K562 (cell line): Measurements from ENCODE around the gene GRAMD1B. TPM values are rescaled to one million over a fixed set of nuclear protein-coding genes. Genes with fewer than 3 reads are reported as not detected.

Experiments
- ATAC-seq: fragments of 200-7000 bp; cut with Tn5 transposase; 3 replicates; pipeline ENCODE4 v1.9.1; 2020; ENCODE audit warnings: moderate library complexity
- BruUV-seq: library from RNA; stranded (reverse); fragments of 400-500 nt; replicated peaks from 2 replicates; lab custom pipeline; 2021; lab: Mats Ljungman, UMichigan
- CTCF ChIA-PET: fragments of 300-600 bp; formaldehyde crosslinking; extraction: SDS; loops from one replicate; lab custom pipeline; 2021; ENCODE audit warnings: low intra/inter-chr PET ratio; lab: Yijun Ruan, JAX
- POLR2A ChIA-PET: fragments of 300-600, 350-650 bp; sonication (Branson Sonifier 250); formaldehyde crosslinking; extraction: SDS; loops from one replicate; lab custom pipeline; 2021; ENCODE audit warnings: antibody characterized with exemption, inconsistent platforms; lab: Yijun Ruan, JAX
- DNase-seq, 4 experiments: peaks; one replicate each; pipeline versions ENCODE4 v3.0.0 to v3.0.0-alpha.2; 2011 to 2018; ENCODE audit warnings: low spot score in 3 of 4, mixed read lengths in 3 of 4; ENCODE audit errors: extremely low read depth in 1 of 4
- FAIRE-seq: peaks from 2 replicates; lab custom pipeline; 2011; peaks lifted over from hg19 to GRCh38; lab: Jason Lieb, UNC
- H2AFZ ChIP-seq: 2 replicates; pipeline ENCODE4 v1.6.0; 2011; ENCODE audit warnings: low read depth, low read length, control low read depth, inconsistent platforms
- H3K27ac ChIP-seq: fragments of 200-600 bp; 3 replicates; pipeline ENCODE4 v1.8.0; 2011; ENCODE audit warnings: low read depth, mild to moderate bottlenecking, control low read depth, inconsistent platforms, low read length, moderate library complexity, mixed read lengths; ENCODE audit errors: extremely low read depth
- H3K27me3 ChIP-seq, 2 experiments: fragments of 300-600 bp in 1 of 2; 2 replicates in 1 of 2; 3 replicates in 1 of 2; pipeline versions ENCODE4 v1.6.0 to v1.8.0; 2011; ENCODE audit warnings: inconsistent platforms in 2 of 2, low read length in 2 of 2, mild to moderate bottlenecking in 1 of 2, mixed read lengths in 1 of 2, moderate library complexity in 1 of 2; ENCODE audit not compliant: control insufficient read depth in 2 of 2, insufficient read depth in 2 of 2
- H3K36me3 ChIP-seq: fragments of 300-600 bp; 3 replicates; pipeline ENCODE4 v1.8.0; 2011; ENCODE audit warnings: mild to moderate bottlenecking, low read length, inconsistent platforms; ENCODE audit not compliant: control insufficient read depth, insufficient read depth
- H3K4me1 ChIP-seq, 2 experiments: fragments of 200-600 bp in 1 of 2; replicated peaks in 1 of 2; 2 replicates in 1 of 2; 3 replicates in 1 of 2; pipeline versions ENCODE4 v1.5.1 to v1.8.0; 2011; ENCODE audit warnings: inconsistent platforms in 2 of 2, low read length in 2 of 2, mild to moderate bottlenecking in 1 of 2, mixed read lengths in 1 of 2, moderate library complexity in 1 of 2; ENCODE audit not compliant: control insufficient read depth in 2 of 2, insufficient read depth in 2 of 2
- H3K4me2 ChIP-seq: 2 replicates; pipeline ENCODE4 v1.6.1; 2011; ENCODE audit warnings: low read length, control low read depth, inconsistent platforms, mixed read lengths; ENCODE audit not compliant: insufficient read depth
- H3K4me3 ChIP-seq: fragments of 200-600 bp; sonication (generic), shearing (Covaris generic); 2 replicates; pipeline ENCODE4 v1.5.1; 2016; ENCODE audit warnings: control low read depth, inconsistent platforms
- H3K79me2 ChIP-seq: fragments of 200-600 bp; 3 replicates; pipeline ENCODE4 v1.8.0; 2011; ENCODE audit warnings: low read length, inconsistent platforms; ENCODE audit not compliant: control insufficient read depth, insufficient read depth
- H3K9ac ChIP-seq, 2 experiments: 2 replicates each; pipeline versions ENCODE4 v1.6.0 to v1.6.1; 2011; ENCODE audit warnings: low read depth in 2 of 2, low read length in 2 of 2, control low read depth in 1 of 2, inconsistent platforms in 1 of 2, mild to moderate bottlenecking in 1 of 2, mixed read lengths in 1 of 2; ENCODE audit not compliant: insufficient read depth in 1 of 2
- H3K9me1 ChIP-seq: one replicate; pipeline ENCODE4 v1.6.0; 2011; ENCODE audit warnings: inconsistent platforms, mild to moderate bottlenecking, low read length, moderate library complexity; ENCODE audit not compliant: control insufficient read depth, insufficient read depth
- H3K9me3 ChIP-seq: replicated peaks from 2 replicates; pipeline ENCODE4 v1.5.1; 2011; ENCODE audit warnings: low read depth, low read length, inconsistent platforms; ENCODE audit not compliant: control insufficient read depth, insufficient read depth
- H4K20me1 ChIP-seq: replicated peaks from 2 replicates; pipeline ENCODE4 v1.6.1; 2011; ENCODE audit warnings: low read length, inconsistent platforms, mixed read lengths; ENCODE audit not compliant: control insufficient read depth, insufficient read depth
- CTBP1 ChIP-seq: fragments of 450-650 bp; IDR thresholded peaks from 2 replicates; pipeline ENCODE4 v1.6.1; 2016; ENCODE audit warnings: borderline replicate concordance
- KDM4B ChIP-seq, 2 experiments: fragments of 450-650 bp in 1 of 2; sonication (generic) in 1 of 2; IDR thresholded peaks; 2 replicates each; pipeline ENCODE4 v1.6.1; 2016 to 2017; ENCODE audit warnings: borderline replicate concordance in 2 of 2, antibody characterized with exemption in 1 of 2, low read depth in 1 of 2, mild to moderate bottlenecking in 1 of 2
- MCM5 ChIP-seq: fragments of 450-650 bp; IDR thresholded peaks from 2 replicates; pipeline ENCODE4 v1.6.1; 2016; ENCODE audit warnings: low read depth
- NONO ChIP-seq, 2 experiments: fragments of 200-400 bp in 1 of 2; fragments of 450-650 bp in 1 of 2; formaldehyde crosslinking in 1 of 2; IDR thresholded peaks; 2 replicates each; pipeline ENCODE4 v1.6.1; 2017; ENCODE audit warnings: low read depth in 2 of 2, mild to moderate bottlenecking in 2 of 2, moderate library complexity in 2 of 2, low read length in 1 of 2
- NR1H2 ChIP-seq: sonication (generic); formaldehyde crosslinking; IDR thresholded peaks from 2 replicates; pipeline ENCODE4 v1.4.0; 2020; ENCODE audit warnings: mild to moderate bottlenecking, missing genetic modification reagents
- RFX1 ChIP-seq: fragments of 450-650 bp; IDR thresholded peaks from 2 replicates; pipeline ENCODE4 v1.6.1; 2016; ENCODE audit warnings: mild to moderate bottlenecking, moderate library complexity
- WGBS: fragments of 100-300 bp; shearing (Covaris generic); methylation state at CpG from one replicate; pipeline ENCODE4 v1.1.6; 2016; ENCODE audit warnings: low coverage, mixed read lengths; ENCODE audit not compliant: insufficient coverage; ENCODE audit errors: missing lambda C conversion rate; 5-methylcytosine and 5-hydroxymethylcytosine counted together
- in situ Hi-C: fragments of 300-500 bp; cut with MboI; formaldehyde crosslinking; loops from 4 replicates; pipeline ENCODE4 v1.15.0; 2018; ENCODE audit warnings: inconsistent platforms, mixed read lengths
- intact Hi-C: fragments of 100-400 bp; cut with micrococcal nuclease; formaldehyde crosslinking; loops from 2 replicates; pipeline ENCODE4 v1.14.2; 2022
- polyA plus RNA-seq, 8 experiments: library from polyadenylated mRNA; depleted of rRNA in 4 of 8; stranded (reverse) in 5 of 8; unstranded in 3 of 8; fragments of >200 nt; fragmentation: Nextera tagmentation in 2 of 8; fragmentation: Illumina TruSeq in 1 of 8; extraction: Ambion mirVana in 2 of 8; extraction: Trizol in 1 of 8; gene quantifications; 2 replicates each; pipeline versions ENCODE4 v1.2.1 to v1.2.3, GENCODE V29; 2011 to 2014; ENCODE audit warnings: inconsistent platforms in 1 of 8, missing spikeins in 1 of 8
- total RNA-seq, 7 experiments: library from RNA; depleted of rRNA in 6 of 7; stranded (reverse); fragments of >200 nt in 6 of 7; fragmentation: Illumina TruSeq in 2 of 7; extraction: Trizol in 2 of 7; gene quantifications; 2 replicates each; pipeline versions ENCODE4 v1.2.1 to v1.2.3, GENCODE V29; 2011 to 2021; ENCODE audit warnings: low replicate concordance in 1 of 7
- TF ChIP-seq, protein P1 (sequence below): fragments of 450-650 bp; formaldehyde crosslinking; IDR thresholded peaks from 2 replicates; pipeline ENCODE4 v1.4.0; 2022; ENCODE audit warnings: missing genetic modification characterization
- TF ChIP-seq, protein P2 (sequence below): fragments of 450-650 bp; IDR thresholded peaks from 2 replicates; pipeline ENCODE4 v1.6.1; 2016; ENCODE audit warnings: mild to moderate bottlenecking, moderate library complexity

Gene GRAMD1B
- total and polyA plus RNA-seq, 9 of the 15 experiments (the other 6 are each of a cell fraction or from before 2014, with no cell fraction given): 0.31 TPM; not detected in 8

DNA sequence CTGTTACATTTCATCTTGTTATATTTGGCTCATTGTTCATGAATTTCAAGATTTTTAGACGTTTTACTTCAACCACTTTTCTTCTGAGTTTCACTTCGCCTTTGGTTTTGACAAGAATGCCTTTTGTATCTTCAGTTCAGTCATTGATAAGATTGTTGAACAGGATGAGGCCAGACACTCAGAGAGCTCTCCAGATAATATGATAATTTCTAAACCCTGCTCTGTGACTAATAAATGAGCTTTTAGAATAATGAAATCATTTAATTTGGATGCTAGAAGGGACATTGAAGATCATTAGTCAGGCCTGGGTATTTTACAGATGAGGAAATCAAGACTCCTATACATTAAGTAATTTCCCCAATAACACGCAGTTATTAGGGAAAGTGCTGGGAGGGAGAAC, 37.2 kb upstream of the GRAMD1B start:
- ATAC-seq: no peak
- H3K9ac ChIP-seq: no peak overlapping the region
- H2AFZ ChIP-seq: no peak overlapping the region
- H4K20me1 ChIP-seq: no peaks in the 10 kb centered on the region
- in situ Hi-C loops: no loop called here
- no peak for DNase-seq
- H3K9me1 ChIP-seq: no peaks in the 10 kb centered on the region
- H3K4me3 ChIP-seq: no peak overlapping the region
- H3K36me3 ChIP-seq: no peaks in the 10 kb centered on the region
- BruUV-seq: no TSS peak
- no peaks in the 10 kb centered on the region; a peak in 1 of 5 replicates for H3K27me3 ChIP-seq
- intact Hi-C loops: no loop called here
- H3K4me2 ChIP-seq: no peak overlapping the region
- FAIRE-seq: no peak
- 2% methylated on average over 3 of the region's 3 CpGs for WGBS
- CTCF ChIA-PET: no interaction called here
- no peaks in the 10 kb centered on the region for H3K79me2 ChIP-seq
- POLR2A ChIA-PET: interaction anchor here (0.7 kb wide), 1 partner anchor 13 kb away, joined by 3 read pairs; no protein-coding TSS in a partner anchor
- H3K9me3 ChIP-seq: no peaks in the 10 kb centered on the region
- H3K27ac ChIP-seq: no peak overlapping the region
- H3K4me1 ChIP-seq: no peaks in the 10 kb centered on the region
- no peak for TF ChIP-seq RFX1
- TF ChIP-seq NR1H2: no peak
- TF ChIP-seq NONO (IDR thresholded peaks at IDR 0.05; ENCODE audit: low read depth in 2 of 2, low read length in 1 of 2): no peak
- TF ChIP-seq, protein P1, sequence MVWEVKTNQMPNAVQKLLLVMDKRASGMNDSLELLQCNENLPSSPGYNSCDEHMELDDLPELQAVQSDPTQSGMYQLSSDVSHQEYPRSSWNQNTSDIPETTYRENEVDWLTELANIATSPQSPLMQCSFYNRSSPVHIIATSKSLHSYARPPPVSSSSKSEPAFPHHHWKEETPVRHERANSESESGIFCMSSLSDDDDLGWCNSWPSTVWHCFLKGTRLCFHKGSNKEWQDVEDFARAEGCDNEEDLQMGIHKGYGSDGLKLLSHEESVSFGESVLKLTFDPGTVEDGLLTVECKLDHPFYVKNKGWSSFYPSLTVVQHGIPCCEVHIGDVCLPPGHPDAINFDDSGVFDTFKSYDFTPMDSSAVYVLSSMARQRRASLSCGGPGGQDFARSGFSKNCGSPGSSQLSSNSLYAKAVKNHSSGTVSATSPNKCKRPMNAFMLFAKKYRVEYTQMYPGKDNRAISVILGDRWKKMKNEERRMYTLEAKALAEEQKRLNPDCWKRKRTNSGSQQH: no peak
- no peak for TF ChIP-seq MCM5
- no peak for TF ChIP-seq CTBP1
- TF ChIP-seq KDM4B (IDR thresholded peaks at IDR 0.05; ENCODE audit: borderline replicate concordance in 2 of 2, low read depth in 1 of 2): no peak
- TF ChIP-seq, protein P2, sequence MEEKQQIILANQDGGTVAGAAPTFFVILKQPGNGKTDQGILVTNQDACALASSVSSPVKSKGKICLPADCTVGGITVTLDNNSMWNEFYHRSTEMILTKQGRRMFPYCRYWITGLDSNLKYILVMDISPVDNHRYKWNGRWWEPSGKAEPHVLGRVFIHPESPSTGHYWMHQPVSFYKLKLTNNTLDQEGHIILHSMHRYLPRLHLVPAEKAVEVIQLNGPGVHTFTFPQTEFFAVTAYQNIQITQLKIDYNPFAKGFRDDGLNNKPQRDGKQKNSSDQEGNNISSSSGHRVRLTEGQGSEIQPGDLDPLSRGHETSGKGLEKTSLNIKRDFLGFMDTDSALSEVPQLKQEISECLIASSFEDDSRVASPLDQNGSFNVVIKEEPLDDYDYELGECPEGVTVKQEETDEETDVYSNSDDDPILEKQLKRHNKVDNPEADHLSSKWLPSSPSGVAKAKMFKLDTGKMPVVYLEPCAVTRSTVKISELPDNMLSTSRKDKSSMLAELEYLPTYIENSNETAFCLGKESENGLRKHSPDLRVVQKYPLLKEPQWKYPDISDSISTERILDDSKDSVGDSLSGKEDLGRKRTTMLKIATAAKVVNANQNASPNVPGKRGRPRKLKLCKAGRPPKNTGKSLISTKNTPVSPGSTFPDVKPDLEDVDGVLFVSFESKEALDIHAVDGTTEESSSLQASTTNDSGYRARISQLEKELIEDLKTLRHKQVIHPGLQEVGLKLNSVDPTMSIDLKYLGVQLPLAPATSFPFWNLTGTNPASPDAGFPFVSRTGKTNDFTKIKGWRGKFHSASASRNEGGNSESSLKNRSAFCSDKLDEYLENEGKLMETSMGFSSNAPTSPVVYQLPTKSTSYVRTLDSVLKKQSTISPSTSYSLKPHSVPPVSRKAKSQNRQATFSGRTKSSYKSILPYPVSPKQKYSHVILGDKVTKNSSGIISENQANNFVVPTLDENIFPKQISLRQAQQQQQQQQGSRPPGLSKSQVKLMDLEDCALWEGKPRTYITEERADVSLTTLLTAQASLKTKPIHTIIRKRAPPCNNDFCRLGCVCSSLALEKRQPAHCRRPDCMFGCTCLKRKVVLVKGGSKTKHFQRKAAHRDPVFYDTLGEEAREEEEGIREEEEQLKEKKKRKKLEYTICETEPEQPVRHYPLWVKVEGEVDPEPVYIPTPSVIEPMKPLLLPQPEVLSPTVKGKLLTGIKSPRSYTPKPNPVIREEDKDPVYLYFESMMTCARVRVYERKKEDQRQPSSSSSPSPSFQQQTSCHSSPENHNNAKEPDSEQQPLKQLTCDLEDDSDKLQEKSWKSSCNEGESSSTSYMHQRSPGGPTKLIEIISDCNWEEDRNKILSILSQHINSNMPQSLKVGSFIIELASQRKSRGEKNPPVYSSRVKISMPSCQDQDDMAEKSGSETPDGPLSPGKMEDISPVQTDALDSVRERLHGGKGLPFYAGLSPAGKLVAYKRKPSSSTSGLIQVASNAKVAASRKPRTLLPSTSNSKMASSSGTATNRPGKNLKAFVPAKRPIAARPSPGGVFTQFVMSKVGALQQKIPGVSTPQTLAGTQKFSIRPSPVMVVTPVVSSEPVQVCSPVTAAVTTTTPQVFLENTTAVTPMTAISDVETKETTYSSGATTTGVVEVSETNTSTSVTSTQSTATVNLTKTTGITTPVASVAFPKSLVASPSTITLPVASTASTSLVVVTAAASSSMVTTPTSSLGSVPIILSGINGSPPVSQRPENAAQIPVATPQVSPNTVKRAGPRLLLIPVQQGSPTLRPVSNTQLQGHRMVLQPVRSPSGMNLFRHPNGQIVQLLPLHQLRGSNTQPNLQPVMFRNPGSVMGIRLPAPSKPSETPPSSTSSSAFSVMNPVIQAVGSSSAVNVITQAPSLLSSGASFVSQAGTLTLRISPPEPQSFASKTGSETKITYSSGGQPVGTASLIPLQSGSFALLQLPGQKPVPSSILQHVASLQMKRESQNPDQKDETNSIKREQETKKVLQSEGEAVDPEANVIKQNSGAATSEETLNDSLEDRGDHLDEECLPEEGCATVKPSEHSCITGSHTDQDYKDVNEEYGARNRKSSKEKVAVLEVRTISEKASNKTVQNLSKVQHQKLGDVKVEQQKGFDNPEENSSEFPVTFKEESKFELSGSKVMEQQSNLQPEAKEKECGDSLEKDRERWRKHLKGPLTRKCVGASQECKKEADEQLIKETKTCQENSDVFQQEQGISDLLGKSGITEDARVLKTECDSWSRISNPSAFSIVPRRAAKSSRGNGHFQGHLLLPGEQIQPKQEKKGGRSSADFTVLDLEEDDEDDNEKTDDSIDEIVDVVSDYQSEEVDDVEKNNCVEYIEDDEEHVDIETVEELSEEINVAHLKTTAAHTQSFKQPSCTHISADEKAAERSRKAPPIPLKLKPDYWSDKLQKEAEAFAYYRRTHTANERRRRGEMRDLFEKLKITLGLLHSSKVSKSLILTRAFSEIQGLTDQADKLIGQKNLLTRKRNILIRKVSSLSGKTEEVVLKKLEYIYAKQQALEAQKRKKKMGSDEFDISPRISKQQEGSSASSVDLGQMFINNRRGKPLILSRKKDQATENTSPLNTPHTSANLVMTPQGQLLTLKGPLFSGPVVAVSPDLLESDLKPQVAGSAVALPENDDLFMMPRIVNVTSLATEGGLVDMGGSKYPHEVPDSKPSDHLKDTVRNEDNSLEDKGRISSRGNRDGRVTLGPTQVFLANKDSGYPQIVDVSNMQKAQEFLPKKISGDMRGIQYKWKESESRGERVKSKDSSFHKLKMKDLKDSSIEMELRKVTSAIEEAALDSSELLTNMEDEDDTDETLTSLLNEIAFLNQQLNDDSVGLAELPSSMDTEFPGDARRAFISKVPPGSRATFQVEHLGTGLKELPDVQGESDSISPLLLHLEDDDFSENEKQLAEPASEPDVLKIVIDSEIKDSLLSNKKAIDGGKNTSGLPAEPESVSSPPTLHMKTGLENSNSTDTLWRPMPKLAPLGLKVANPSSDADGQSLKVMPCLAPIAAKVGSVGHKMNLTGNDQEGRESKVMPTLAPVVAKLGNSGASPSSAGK: no peak
